ENCODE measurements around the gene LENG8. TPM values are rescaled to one million over a fixed set of nuclear protein-coding genes. Genes with fewer than 3 reads are reported as not detected.

The LENG8 gene
- total RNA-seq, 3 donors from 2014 or later (not counting 1 experiment from before 2014, with no cell fraction given), result 479 to 563 (median 507) TPM

GRCh38 chr19:54412877-54413276 lies 36.1 kb upstream of the LENG8 start:
- Mint-ChIP-seq H3K36me3 (no peaks in the 10 kb centered on the region), H3K27ac (no peak overlapping the region), H3K4me1 (peaks cover 9 to 25% of the 10 kb centered on the region in 2 donors), H3K27me3 (ENCODE audit: low read depth in 2 of 2) (peaks cover 17 to 31% of the 10 kb centered on the region in 2 donors), H3K9me3 (peaks cover 6 to 8% of the 10 kb centered on the region in 2 donors), H3K4me3 (no peak overlapping the region)
- Histone ChIP-seq H3K9me3 (ENCODE audit: control insufficient read depth, insufficient read depth, low read length) (no peaks in the 10 kb centered on the region), H3K4me1 (ENCODE audit: control insufficient read depth, insufficient read depth, low read length) (peaks cover 24% of the 10 kb centered on the region), H3K36me3 (ENCODE audit: control insufficient read depth, insufficient read depth, low read length) (no peaks in the 10 kb centered on the region), H3K4me3 (ENCODE audit: low read length) (no peak overlapping the region), H3K27ac (ENCODE audit: low read length) (no peak overlapping the region), H3K27me3 (ENCODE audit: control insufficient read depth, insufficient read depth, low read length) (peaks cover 24% of the 10 kb centered on the region)
- ATAC-seq (no peak), DNase-seq (no peak)
- WGBS (ENCODE audit: insufficient coverage), result 70% methylated on average over 2 of the region's 4 CpGs
- TF ChIP-seq CTCF (IDR thresholded peaks at IDR 0.05), result no peak
- intact Hi-C loops (cut with micrococcal nuclease), result no loop called here

- Mint-ChIP-seq H3K9me3 (peaks cover 4% of the 10 kb centered on the region in 2 donors), H3K36me3 (no peaks in the 10 kb centered on the region), H3K27me3 (ENCODE audit: low read depth in 2 of 2) (peaks cover 17 to 35% of the 10 kb centered on the region in 2 donors), H3K4me3 (no peak overlapping the region), H3K4me1 (peaks cover 16 to 32% of the 10 kb centered on the region in 2 donors), H3K27ac (peak overlapping the region in 1 of 2 donors; percentile 56)
- peaks cover 34% of the 10 kb centered on the region for H3K4me1 ChIP-seq (ENCODE audit: control insufficient read depth, insufficient read depth, low read length)
- no peak for TF ChIP-seq CTCF (IDR thresholded peaks at IDR 0.05)
- WGBS (ENCODE audit: insufficient coverage), result 97% methylated on average over 4 of the region's 4 CpGs
- no peaks in the 10 kb centered on the region for H3K9me3 ChIP-seq (ENCODE audit: control insufficient read depth, insufficient read depth, low read length)
- ATAC-seq (no peak), DNase-seq (no peak)
- H3K27ac ChIP-seq (ENCODE audit: low read length), result no peak overlapping the region
- intact Hi-C loops (cut with micrococcal nuclease), result no loop called here
- H3K27me3 ChIP-seq (ENCODE audit: control insufficient read depth, insufficient read depth, low read length), result peaks cover 24% of the 10 kb centered on the region
- H3K4me3 ChIP-seq (ENCODE audit: low read length), result no peak overlapping the region
- no peaks in the 10 kb centered on the region for H3K36me3 ChIP-seq (ENCODE audit: control insufficient read depth, insufficient read depth, low read length)
Measured at GRCh38 chr19:54414156-54414555, 34.8 kb upstream of the LENG8 start.

- Mint-ChIP-seq H3K36me3 (no peaks in the 10 kb centered on the region), H3K27ac (peak within 1 kb of the TSS in 1 of 2 donors; percentile 56), H3K9me3 (peaks cover 4% of the 10 kb centered on the region in 2 donors), H3K27me3 (ENCODE audit: low read depth in 2 of 2) (peaks cover 17 to 35% of the 10 kb centered on the region in 2 donors), H3K4me3 (no peak within 1 kb of the TSS), H3K4me1 (peaks cover 16 to 32% of the 10 kb centered on the region in 2 donors)
- Histone ChIP-seq H3K36me3 (ENCODE audit: control insufficient read depth, insufficient read depth, low read length) (no peaks in the 10 kb centered on the region), H3K27me3 (ENCODE audit: control insufficient read depth, insufficient read depth, low read length) (peaks cover 24% of the 10 kb centered on the region), H3K4me3 (ENCODE audit: low read length) (no peak within 1 kb of the TSS), H3K9me3 (ENCODE audit: control insufficient read depth, insufficient read depth, low read length) (no peaks in the 10 kb centered on the region), H3K27ac (ENCODE audit: low read length) (no peak within 1 kb of the TSS), H3K4me1 (ENCODE audit: control insufficient read depth, insufficient read depth, low read length) (peaks cover 34% of the 10 kb centered on the region)
- intact Hi-C loops (cut with micrococcal nuclease), result no loop called here
- ATAC-seq (peak; percentile 61 to 70 (median 68)), DNase-seq (peak; percentile 41 to 55)
- 4% methylated on average over 57 of the region's 68 CpGs for WGBS (ENCODE audit: insufficient coverage)
- TF ChIP-seq CTCF (IDR thresholded peaks at IDR 0.05), result peak; percentile 54
Measured at GRCh38 chr19:54415208-54415900, 33.6 kb upstream of the LENG8 start, which contains the start of gene TTYH1. Gene TTYH1, plus strand, starts transcription at chr19:54415464. Its CDS starts 89 bp downstream, at chr19:54415553.

Measured in natural killer cell (primary cell).